ENCODE data around the gene ZNF175. TPM values are rescaled to one million over a fixed set of nuclear protein-coding genes. Genes with fewer than 3 reads are reported as not detected.

Gene ZNF175
- total and polyA plus RNA-seq, 9 donors: 6.5 to 9.7 (median 7.6) TPM

- Histone ChIP-seq H3K4me3 (ENCODE audit: low read length) (no peak overlapping the region), H3K27me3 (ENCODE audit: control insufficient read depth, insufficient read depth, low read length) (peaks cover 12% of the 10 kb centered on the region), H3K36me3 (ENCODE audit: control insufficient read depth, insufficient read depth, low read length) (no peaks in the 10 kb centered on the region), H3K4me1 (ENCODE audit: control insufficient read depth, insufficient read depth, low read length) (peaks cover 2% of the 10 kb centered on the region), H3K9me3 (replicated peaks; ENCODE audit: control insufficient read depth, low read depth, low read length) (no peaks in the 10 kb centered on the region), H3K27ac (ENCODE audit: low read length) (no peak overlapping the region)
- 83% methylated on average over 1 of the region's 8 CpGs for WGBS (ENCODE audit: insufficient coverage)
- no peak for DNase-seq
Measured at GRCh38 chr19:51566489-51567100, 4.5 kb upstream of the ZNF175 start.

- Histone ChIP-seq H3K27me3 (ENCODE audit: control insufficient read depth, insufficient read depth, low read length) (peaks cover 12% of the 10 kb centered on the region), H3K36me3 (ENCODE audit: control insufficient read depth, insufficient read depth, low read length) (no peaks in the 10 kb centered on the region)
- 60% methylated on average over 1 of the region's 4 CpGs for WGBS (ENCODE audit: insufficient coverage)
Measured at GRCh38 chr19:51567583-51567982, 3.5 kb upstream of the ZNF175 start.

DNA sequence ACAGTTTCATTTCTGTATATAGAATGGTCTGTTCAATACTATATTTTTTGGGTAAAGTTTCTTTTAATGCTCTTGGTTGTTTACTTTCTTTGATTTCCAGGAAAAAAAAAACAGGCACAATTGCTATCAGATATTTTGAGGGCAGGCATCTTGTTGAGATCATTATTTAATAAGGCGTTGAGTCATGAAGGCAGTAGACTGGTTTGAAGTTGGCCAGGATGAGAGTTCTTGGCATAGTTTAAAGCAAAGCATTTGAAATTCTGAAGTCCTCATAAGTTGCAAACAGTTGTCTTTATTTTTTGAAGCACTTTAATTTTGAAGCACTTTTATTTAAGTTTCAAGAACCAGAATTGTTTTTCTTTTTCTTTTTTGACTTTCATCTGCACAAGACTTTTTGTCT, 2.6 kb upstream of the ZNF175 start:
- no peak for DNase-seq
- H3K36me3 ChIP-seq (ENCODE audit: control insufficient read depth, insufficient read depth, low read length): peaks cover 5% of the 10 kb centered on the region
- H3K27me3 ChIP-seq (ENCODE audit: control insufficient read depth, insufficient read depth, low read length): peaks cover 12% of the 10 kb centered on the region
- H3K27ac ChIP-seq (ENCODE audit: low read length): no peak overlapping the region
- WGBS (ENCODE audit: insufficient coverage): 100% methylated on average over 1 of the region's 1 CpG
- no peaks in the 10 kb centered on the region for H3K9me3 ChIP-seq (replicated peaks; ENCODE audit: control insufficient read depth, low read depth, low read length)
- peaks cover 10% of the 10 kb centered on the region for H3K4me1 ChIP-seq (ENCODE audit: control insufficient read depth, insufficient read depth, low read length)
- no peak overlapping the region for H3K4me3 ChIP-seq (ENCODE audit: low read length)

More at GRCh38 chr19:51567583-51567982, 3.5 kb upstream of the ZNF175 start:
- Histone ChIP-seq H3K9me3 (replicated peaks; ENCODE audit: control insufficient read depth, low read depth, low read length) (no peaks in the 10 kb centered on the region), H3K4me3 (ENCODE audit: low read length) (no peak overlapping the region), H3K27ac (ENCODE audit: low read length) (no peak overlapping the region), H3K4me1 (ENCODE audit: control insufficient read depth, insufficient read depth, low read length) (peaks cover 10% of the 10 kb centered on the region)
- DNase-seq: no peak

DNA sequence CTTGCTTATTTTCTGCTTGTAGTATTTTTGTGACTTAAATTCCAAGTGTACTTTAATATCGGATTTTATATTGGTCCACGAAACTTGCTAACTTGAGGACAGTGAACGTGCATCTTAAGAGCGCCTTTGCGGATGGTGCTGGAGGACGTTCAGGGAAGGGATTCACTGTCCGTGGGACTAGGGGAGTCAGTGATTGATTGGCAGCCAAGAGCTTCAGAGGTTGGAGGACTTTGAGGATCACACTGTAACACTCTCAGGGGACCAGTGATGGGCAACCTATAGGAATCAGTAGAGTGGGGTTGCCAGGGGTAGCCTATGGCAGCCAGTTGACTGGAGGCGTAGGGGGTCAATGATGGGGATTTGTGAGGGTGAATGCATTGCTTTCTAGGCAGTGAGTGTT, 516 bp downstream of the ZNF175 start:
- Histone ChIP-seq H3K36me3 (ENCODE audit: control insufficient read depth, insufficient read depth, low read length) (peaks cover 15% of the 10 kb centered on the region), H3K4me3 (ENCODE audit: low read length) (peak overlapping the region; percentile 75), H3K27ac (ENCODE audit: low read length) (no peak overlapping the region), H3K4me1 (ENCODE audit: control insufficient read depth, insufficient read depth, low read length) (peaks cover 10% of the 10 kb centered on the region), H3K27me3 (ENCODE audit: control insufficient read depth, insufficient read depth, low read length) (no peaks in the 10 kb centered on the region), H3K9me3 (replicated peaks; ENCODE audit: control insufficient read depth, low read depth, low read length) (no peaks in the 10 kb centered on the region)
- DNase-seq: peak; percentile 22
- 9% methylated on average over 8 of the region's 8 CpGs for WGBS (ENCODE audit: insufficient coverage)

DNA sequence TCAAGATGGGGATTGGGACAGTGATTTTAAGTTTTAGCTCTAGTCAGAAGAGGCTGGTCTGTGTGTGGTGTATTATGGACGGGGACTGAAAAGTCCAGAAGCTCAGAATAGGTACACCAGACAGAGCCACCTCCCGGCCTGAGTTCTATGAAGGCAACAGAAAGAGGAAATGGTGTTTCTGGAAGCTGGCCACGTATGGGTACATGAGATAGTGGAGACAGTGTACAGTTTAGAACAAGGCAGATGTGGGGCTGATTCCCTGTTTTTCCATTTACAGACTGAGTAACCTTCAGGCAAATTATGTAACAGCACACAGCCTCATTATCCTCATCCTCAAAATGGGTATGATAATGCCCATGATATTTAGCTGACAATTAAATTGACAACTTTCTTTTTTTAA, 1.3 kb downstream of the ZNF175 start:
- 70% methylated on average over 3 of the region's 3 CpGs for WGBS (ENCODE audit: insufficient coverage)
- Histone ChIP-seq H3K4me3 (ENCODE audit: low read length) (no peak overlapping the region), H3K27ac (ENCODE audit: low read length) (no peak overlapping the region), H3K9me3 (replicated peaks; ENCODE audit: control insufficient read depth, low read depth, low read length) (no peaks in the 10 kb centered on the region), H3K27me3 (ENCODE audit: control insufficient read depth, insufficient read depth, low read length) (no peaks in the 10 kb centered on the region), H3K4me1 (ENCODE audit: control insufficient read depth, insufficient read depth, low read length) (peaks cover 10% of the 10 kb centered on the region), H3K36me3 (ENCODE audit: control insufficient read depth, insufficient read depth, low read length) (peaks cover 15% of the 10 kb centered on the region)
- peak; percentile 14 for DNase-seq

DNA sequence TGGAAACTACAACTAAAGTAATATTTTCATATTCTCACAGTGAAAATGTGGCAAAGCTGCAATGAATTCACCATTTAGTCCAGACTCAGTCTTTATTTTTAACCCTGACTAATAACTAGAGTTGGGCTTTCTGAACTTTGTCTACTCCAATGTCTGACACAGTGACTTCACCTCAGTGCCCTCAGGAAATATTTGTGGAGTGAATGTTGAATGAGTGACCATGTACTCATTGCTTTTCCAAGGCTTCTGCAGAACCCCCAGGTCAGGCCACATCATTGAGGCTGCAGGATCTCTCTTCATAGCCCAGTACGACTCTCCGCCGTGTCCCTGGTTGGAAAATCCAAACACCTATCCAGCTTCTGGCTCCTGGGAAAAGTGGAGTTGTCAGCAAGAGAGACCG, 1.8 kb downstream of the ZNF175 start:
- Histone ChIP-seq H3K36me3 (ENCODE audit: control insufficient read depth, insufficient read depth, low read length) (peaks cover 15% of the 10 kb centered on the region), H3K4me1 (ENCODE audit: control insufficient read depth, insufficient read depth, low read length) (peaks cover 10% of the 10 kb centered on the region), H3K27ac (ENCODE audit: low read length) (no peak overlapping the region), H3K9me3 (replicated peaks; ENCODE audit: control insufficient read depth, low read depth, low read length) (no peaks in the 10 kb centered on the region), H3K27me3 (ENCODE audit: control insufficient read depth, insufficient read depth, low read length) (no peaks in the 10 kb centered on the region), H3K4me3 (ENCODE audit: low read length) (no peak overlapping the region)
- DNase-seq: no peak
- WGBS (ENCODE audit: insufficient coverage): 100% methylated on average over 4 of the region's 4 CpGs

DNA sequence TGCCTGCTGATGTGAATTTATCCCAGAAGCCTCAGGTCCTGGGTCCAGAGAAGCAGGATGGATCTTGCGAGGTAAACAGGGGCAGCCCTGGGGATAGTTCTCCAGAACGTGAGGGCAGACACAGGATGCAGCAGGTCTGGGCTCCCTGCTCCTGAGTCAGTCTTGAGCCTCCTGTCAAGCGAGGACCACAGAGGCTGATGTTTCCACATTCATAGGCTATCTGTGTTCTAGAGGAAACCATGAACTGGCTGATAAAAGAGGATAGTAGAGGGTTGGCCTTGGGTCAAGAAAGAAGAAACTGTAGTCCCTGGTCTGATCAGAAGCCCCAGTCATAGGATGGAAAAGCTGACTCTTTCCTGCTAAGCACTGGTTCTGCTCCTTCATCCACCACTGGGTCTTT, 2.2 kb downstream of the ZNF175 start:
- Histone ChIP-seq H3K36me3 (ENCODE audit: control insufficient read depth, insufficient read depth, low read length) (peaks cover 16% of the 10 kb centered on the region), H3K4me3 (ENCODE audit: low read length) (no peak overlapping the region), H3K4me1 (ENCODE audit: control insufficient read depth, insufficient read depth, low read length) (peaks cover 10% of the 10 kb centered on the region), H3K9me3 (replicated peaks; ENCODE audit: control insufficient read depth, low read depth, low read length) (no peaks in the 10 kb centered on the region), H3K27me3 (ENCODE audit: control insufficient read depth, insufficient read depth, low read length) (no peaks in the 10 kb centered on the region), H3K27ac (ENCODE audit: low read length) (no peak overlapping the region)
- 94% methylated on average over 2 of the region's 3 CpGs for WGBS (ENCODE audit: insufficient coverage)
- no peak for DNase-seq

- Histone ChIP-seq H3K4me3 (ENCODE audit: low read length) (no peak overlapping the region), H3K36me3 (ENCODE audit: control insufficient read depth, insufficient read depth, low read length) (peaks cover 29% of the 10 kb centered on the region)
- DNase-seq: no peak
Measured at GRCh38 chr19:51576850-51577249, 5.8 kb downstream of the ZNF175 start.

GRCh38 chr19:51586103-51586728, 15.1 kb downstream of the ZNF175 start:
- peaks cover 21% of the 10 kb centered on the region for H3K9me3 ChIP-seq (replicated peaks; ENCODE audit: control insufficient read depth, low read depth, low read length)
- H3K4me1 ChIP-seq (ENCODE audit: control insufficient read depth, insufficient read depth, low read length): no peaks in the 10 kb centered on the region
- no peak overlapping the region for H3K4me3 ChIP-seq (ENCODE audit: low read length)
- peaks cover 39% of the 10 kb centered on the region for H3K36me3 ChIP-seq (ENCODE audit: control insufficient read depth, insufficient read depth, low read length)
- no peaks in the 10 kb centered on the region for H3K27me3 ChIP-seq (ENCODE audit: control insufficient read depth, insufficient read depth, low read length)
- no CpG with 5 or more reads among the region's 1 CpG for WGBS (ENCODE audit: insufficient coverage)
- no peak overlapping the region for H3K27ac ChIP-seq (ENCODE audit: low read length)
- DNase-seq: no peak

More at GRCh38 chr19:51576850-51577249, 5.8 kb downstream of the ZNF175 start:
- H3K4me1 ChIP-seq (ENCODE audit: control insufficient read depth, insufficient read depth, low read length): peaks cover 6% of the 10 kb centered on the region
- H3K27ac ChIP-seq (ENCODE audit: low read length): no peak overlapping the region
- H3K27me3 ChIP-seq (ENCODE audit: control insufficient read depth, insufficient read depth, low read length): no peaks in the 10 kb centered on the region
- no peaks in the 10 kb centered on the region for H3K9me3 ChIP-seq (replicated peaks; ENCODE audit: control insufficient read depth, low read depth, low read length)
- WGBS (ENCODE audit: insufficient coverage): 86% methylated on average over 3 of the region's 6 CpGs

DNA sequence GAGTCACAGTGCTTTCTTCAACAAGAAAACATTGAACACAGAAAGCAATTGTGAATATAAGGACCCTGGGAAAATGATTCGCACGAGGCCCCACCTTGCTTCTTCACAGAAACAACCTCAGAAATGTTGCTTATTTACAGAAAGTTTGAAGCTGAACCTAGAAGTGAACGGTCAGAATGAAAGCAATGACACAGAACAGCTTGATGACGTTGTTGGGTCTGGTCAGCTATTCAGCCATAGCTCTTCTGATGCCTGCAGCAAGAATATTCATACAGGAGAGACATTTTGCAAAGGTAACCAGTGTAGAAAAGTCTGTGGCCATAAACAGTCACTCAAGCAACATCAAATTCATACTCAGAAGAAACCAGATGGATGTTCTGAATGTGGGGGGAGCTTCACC, 15.7 kb downstream of the ZNF175 start:
- WGBS (ENCODE audit: insufficient coverage): 92% methylated on average over 2 of the region's 4 CpGs

More for the DNA sequence above, 15.7 kb downstream of the ZNF175 start:
- DNase-seq: no peak
- Histone ChIP-seq H3K4me3 (ENCODE audit: low read length) (no peak overlapping the region), H3K36me3 (ENCODE audit: control insufficient read depth, insufficient read depth, low read length) (peaks cover 35% of the 10 kb centered on the region), H3K27ac (ENCODE audit: low read length) (no peak overlapping the region), H3K27me3 (ENCODE audit: control insufficient read depth, insufficient read depth, low read length) (no peaks in the 10 kb centered on the region), H3K9me3 (replicated peaks; ENCODE audit: control insufficient read depth, low read depth, low read length) (peaks cover 21% of the 10 kb centered on the region), H3K4me1 (ENCODE audit: control insufficient read depth, insufficient read depth, low read length) (no peaks in the 10 kb centered on the region)
